ENCODE results near the gene GIMAP6. TPM values are rescaled to one million over a fixed set of nuclear protein-coding genes. Genes with fewer than 3 reads are reported as not detected.

GIMAP6 gene
- total RNA-seq, 1 donor from 2014 or later: not detected

Other genes starting within 250 kb of the GIMAP6 start
- gene GIMAP8, start 181.8 kb downstream of the GIMAP6 start, total RNA-seq: not detected in 3 replicates
- not detected in 3 replicates for gene GIMAP7, start 117.5 kb downstream of the GIMAP6 start, total RNA-seq
- gene GIMAP4, start 65.0 kb downstream of the GIMAP6 start, total RNA-seq: not detected in 3 replicates
- gene GIMAP2, start 53.3 kb upstream of the GIMAP6 start, total RNA-seq: not detected in 3 replicates
- gene GIMAP1, start 84.2 kb upstream of the GIMAP6 start, total RNA-seq: not detected in 3 replicates
- not detected in 3 replicates for gene GIMAP5, start 105.0 kb upstream of the GIMAP6 start, total RNA-seq
- 0.36 to 0.37 TPM in 2 of 3 replicates, not detected in the other for gene TMEM176B, start 168.0 kb upstream of the GIMAP6 start, total RNA-seq
- gene TMEM176A, start 168.4 kb upstream of the GIMAP6 start, total RNA-seq: not detected in 3 replicates
- not detected in 3 replicates for gene AOC1, start 220.1 kb upstream of the GIMAP6 start, total RNA-seq